ENCODE results near the gene GRM7.

The GRM7 gene

GRCh38 chr3:7074217-7074616 is 213.3 kb downstream of the GRM7 start:
- no peak for DNase-seq (ENCODE audit: low read depth)
- TF ChIP-seq CTCF (conservative IDR thresholded peaks at IDR 0.05; ENCODE audit: low read length): no peak
- no peak overlapping the region for H3K4me3 ChIP-seq (ENCODE audit: low read length)

GRCh38 chr3:7075117-7075516 is 214.2 kb downstream of the GRM7 start:
- H3K4me3 ChIP-seq (ENCODE audit: low read length): no peak overlapping the region
- TF ChIP-seq CTCF (conservative IDR thresholded peaks at IDR 0.05; ENCODE audit: low read length): no peak
- no peak for DNase-seq (ENCODE audit: low read depth)

- no peak overlapping the region for H3K4me3 ChIP-seq (ENCODE audit: low read length)
- DNase-seq (ENCODE audit: low read depth): no peak
- no peak for TF ChIP-seq CTCF (conservative IDR thresholded peaks at IDR 0.05; ENCODE audit: low read length)
Measured at GRCh38 chr3:7075901-7076300, 215.0 kb downstream of the GRM7 start.

GRCh38 chr3:7082244-7082643 is 221.3 kb downstream of the GRM7 start:
- no peak for TF ChIP-seq CTCF (conservative IDR thresholded peaks at IDR 0.05; ENCODE audit: low read length)
- H3K4me3 ChIP-seq (ENCODE audit: low read length): no peak overlapping the region
- DNase-seq (ENCODE audit: low read depth): no peak

- no peak for DNase-seq (ENCODE audit: low read depth)
- H3K4me3 ChIP-seq (ENCODE audit: low read length): no peak overlapping the region
- TF ChIP-seq CTCF (conservative IDR thresholded peaks at IDR 0.05; ENCODE audit: low read length): no peak
Measured at GRCh38 chr3:7086417-7086816, 225.5 kb downstream of the GRM7 start.

GRCh38 chr3:7095116-7095515 is 234.2 kb downstream of the GRM7 start:
- H3K4me3 ChIP-seq (ENCODE audit: low read length): no peak overlapping the region
- DNase-seq (ENCODE audit: low read depth): no peak
- no peak for TF ChIP-seq CTCF (conservative IDR thresholded peaks at IDR 0.05; ENCODE audit: low read length)

- TF ChIP-seq CTCF (conservative IDR thresholded peaks at IDR 0.05; ENCODE audit: low read length): no peak
- DNase-seq (ENCODE audit: low read depth): no peak
- no peak overlapping the region for H3K4me3 ChIP-seq (ENCODE audit: low read length)
Measured at GRCh38 chr3:7100136-7100535, 239.2 kb downstream of the GRM7 start.
